Lower leg skin (tissue), 4 donors: Measurements from ENCODE around the gene FSTL5. TPM values are rescaled to one million over a fixed set of nuclear protein-coding genes. Genes with fewer than 3 reads are reported as not detected.

Source experiments
- DNase-seq, 2 donors: peaks; one replicate each; pipeline ENCODE4 v3.0.0-alpha.2; 2019; ENCODE audit warnings: low spot score in 2 of 2
- H3K4me3 ChIP-seq: fragments of 200-600 bp; sonication (generic); 2 replicates; pipeline ENCODE4 v1.5.1; 2017; ENCODE audit warnings: mild to moderate bottlenecking, low read depth; ENCODE audit not compliant: poor library complexity, severe bottlenecking
- CTCF ChIP-seq, 3 donors: fragments of 450-650 bp; IDR thresholded peaks; one replicate each; pipeline ENCODE4 v1.5.1; 2016; ENCODE audit warnings: antibody characterized with exemption in 3 of 3, mild to moderate bottlenecking in 3 of 3, moderate library complexity in 2 of 3
- POLR2A ChIP-seq, 2 donors: fragments of 450-650 bp; IDR thresholded peaks; one replicate each; pipeline ENCODE4 v1.6.1; 2016 to 2017; ENCODE audit warnings: antibody characterized with exemption in 2 of 2, mild to moderate bottlenecking in 1 of 2, moderate library complexity in 1 of 2
- WGBS, 2 donors: methylation state at CpG; one replicate each; pipeline ENCODE4 v1.1.5; 2018; 5-methylcytosine and 5-hydroxymethylcytosine counted together
- intact Hi-C: fragments of 100-400 bp; cut with DNase I; formaldehyde crosslinking; loops from one replicate; pipeline ENCODE4 v1.15.0; 2023; ENCODE audit warnings: low total_unique reads
- total RNA-seq, 4 donors: library from RNA; depleted of rRNA; stranded (reverse); fragments of >200 nt; gene quantifications; one replicate each; pipeline ENCODE4 v1.1.0, GENCODE V29; 2016

The FSTL5 gene
- total RNA-seq, 4 donors from 2014 or later: not detected

- TF ChIP-seq CTCF (IDR thresholded peaks at IDR 0.05) (no peak), POLR2A (IDR thresholded peaks at IDR 0.05) (no peak)
- 91% methylated on average over 2 of the region's 2 CpGs for WGBS, 2 donors
- no peak overlapping the region for H3K4me3 ChIP-seq
- no peak for DNase-seq
- intact Hi-C loops: no loop called here
These were observed 508.7 kb downstream of the FSTL5 start for GRCh38 chr4:161655148-161655547.

GRCh38 chr4:161653697-161654096, 510.1 kb downstream of the FSTL5 start:
- intact Hi-C loops: no loop called here
- no peak for TF ChIP-seq CTCF (IDR thresholded peaks at IDR 0.05)
- no peak for DNase-seq
- 96 to 100% methylated on average over 1 of the region's 1 CpG for WGBS, 2 donors
- H3K4me3 ChIP-seq: no peak overlapping the region

- no peak for DNase-seq
- 70 to 75% methylated on average over 2 of the region's 2 CpGs for WGBS, 2 donors
- intact Hi-C loops: no loop called here
- no peak for TF ChIP-seq CTCF (IDR thresholded peaks at IDR 0.05)
- TF ChIP-seq POLR2A (IDR thresholded peaks at IDR 0.05): no peak
- H3K4me3 ChIP-seq: no peak overlapping the region
These were observed 512.2 kb downstream of the FSTL5 start for GRCh38 chr4:161651586-161651985.

- intact Hi-C loops: no loop called here
- no peak for DNase-seq
- TF ChIP-seq POLR2A (IDR thresholded peaks at IDR 0.05): no peak
- TF ChIP-seq CTCF (IDR thresholded peaks at IDR 0.05): no peak
- no peak overlapping the region for H3K4me3 ChIP-seq
- 78 to 84% methylated on average over 5 of the region's 5 CpGs for WGBS, 2 donors
These were observed 513.0 kb downstream of the FSTL5 start for GRCh38 chr4:161650812-161651211.

- no peak for TF ChIP-seq CTCF (IDR thresholded peaks at IDR 0.05)
- TF ChIP-seq POLR2A (IDR thresholded peaks at IDR 0.05): no peak
- DNase-seq: no peak
- 89 to 92% methylated on average over 11 to 12 of the region's 12 CpGs for WGBS, 2 donors
- intact Hi-C loops: no loop called here
- no peak overlapping the region for H3K4me3 ChIP-seq
These were observed 516.0 kb downstream of the FSTL5 start for GRCh38 chr4:161647757-161648156.

GRCh38 chr4:161642708-161643107, 521.1 kb downstream of the FSTL5 start:
- 40 to 44% methylated on average over 1 of the region's 1 CpG for WGBS, 2 donors

More at GRCh38 chr4:161642708-161643107, 521.1 kb downstream of the FSTL5 start:
- intact Hi-C loops: no loop called here
- DNase-seq: no peak
- TF ChIP-seq POLR2A (IDR thresholded peaks at IDR 0.05): no peak
- no peak for TF ChIP-seq CTCF (IDR thresholded peaks at IDR 0.05)
- H3K4me3 ChIP-seq: no peak overlapping the region
